Suprapubic skin (tissue), 4 donors: Measurements from ENCODE around the gene LCT.

Experiments
- CTCF ChIP-seq, 2 donors: fragments of 200-600 bp in 1 of 2; fragments of 450-650 bp in 1 of 2; sonication (generic) in 1 of 2; IDR thresholded peaks; one replicate each; pipeline ENCODE4 v1.5.1; 2016 to 2019; ENCODE audit warnings: antibody characterized with exemption in 2 of 2, mild to moderate bottlenecking in 1 of 2, moderate library complexity in 1 of 2
- EP300 ChIP-seq: sonication (generic); formaldehyde crosslinking; IDR thresholded peaks from one replicate; pipeline ENCODE4 v1.6.1; 2017; ENCODE audit warnings: antibody characterized with exemption
- POLR2AphosphoS5 ChIP-seq, 3 donors: sonication (generic); formaldehyde crosslinking; IDR thresholded peaks; one replicate each; pipeline ENCODE4 v1.6.1; 2017; ENCODE audit warnings: antibody characterized with exemption in 3 of 3

DNA sequence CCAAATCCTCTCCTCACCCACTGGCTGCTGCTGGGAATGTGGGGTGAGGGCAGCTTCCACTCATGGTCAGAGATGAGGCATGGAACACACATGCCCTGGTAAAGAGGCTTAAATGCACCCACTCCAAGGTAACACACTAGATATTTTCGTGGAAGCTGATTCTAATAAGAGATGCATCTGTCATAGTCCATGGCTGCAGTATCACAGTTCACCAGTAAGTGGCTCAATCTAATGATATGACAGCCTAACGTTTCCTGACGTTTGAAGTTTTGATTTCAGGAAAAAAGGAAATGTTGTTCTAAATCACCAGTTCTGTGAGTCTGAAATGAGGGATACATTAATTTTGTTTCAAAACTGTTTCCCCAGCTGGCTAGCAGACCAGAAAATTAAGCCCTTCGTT is 38.2 kb downstream of the LCT start:
- no peak for TF ChIP-seq POLR2AphosphoS5 (IDR thresholded peaks at IDR 0.05)
- no peak for TF ChIP-seq CTCF (IDR thresholded peaks at IDR 0.05)
- TF ChIP-seq EP300 = no peak
